Neural progenitor cell (in vitro differentiated cells): Measurements from ENCODE around the gene TGFB1I1. TPM values are rescaled to one million over a fixed set of nuclear protein-coding genes. Genes with fewer than 3 reads are reported as not detected.

Experiments
- DNase-seq: peaks from one replicate; pipeline ENCODE4 v3.0.0-alpha.2; 2016; ENCODE audit warnings: low spot score
- H2AFZ ChIP-seq: fragments of 200-600 bp; sonication (generic); replicated peaks from 2 replicates; pipeline ENCODE4 v1.6.1; 2016; ENCODE audit warnings: antibody characterized with exemption
- H3F3A ChIP-seq: fragments of 200-600 bp; sonication (generic); 2 replicates; pipeline ENCODE4 v1.6.1; 2016; ENCODE audit warnings: antibody characterized with exemption, low read depth
- H3K27ac ChIP-seq: fragments of 200-600 bp; sonication (generic); 2 replicates; pipeline ENCODE4 v1.5.1; 2016; ENCODE audit warnings: mild to moderate bottlenecking
- H3K27me3 ChIP-seq: fragments of 200-600 bp; sonication (generic); 2 replicates; pipeline ENCODE4 v1.6.1; 2016; ENCODE audit warnings: mild to moderate bottlenecking, moderate library complexity
- H3K36me3 ChIP-seq: fragments of 200-600 bp; sonication (generic); 2 replicates; pipeline ENCODE4 v1.5.1; 2016
- H3K4me1 ChIP-seq: fragments of 200-600 bp; sonication (generic); 2 replicates; pipeline ENCODE4 v1.6.1; 2016; ENCODE audit warnings: mixed run types
- H3K4me2 ChIP-seq: fragments of 200-600 bp; sonication (generic); 2 replicates; pipeline ENCODE4 v1.6.1; 2016
- H3K4me3 ChIP-seq: fragments of 200-600 bp; sonication (generic); 2 replicates; pipeline ENCODE4 v1.5.1; 2016
- H3K79me2 ChIP-seq: fragments of 200-600 bp; sonication (generic); 2 replicates; pipeline ENCODE4 v1.6.1; 2016; ENCODE audit warnings: low read depth
- H3K9ac ChIP-seq: fragments of 200-600 bp; sonication (generic); 2 replicates; pipeline ENCODE4 v1.6.1; 2016
- H3K9me3 ChIP-seq: fragments of 200-600 bp; sonication (generic); 2 replicates; pipeline ENCODE4 v1.5.1; 2016; ENCODE audit warnings: low read depth
- H4K20me1 ChIP-seq: fragments of 200-600 bp; sonication (generic); 2 replicates; pipeline ENCODE4 v1.6.1; 2016; ENCODE audit warnings: low read depth
- H3K27ac Mint-ChIP-seq: 3 replicates; pipeline ENCODE4 v1.8.0; 2021; ENCODE audit warnings: mixed read lengths
- H3K27me3 Mint-ChIP-seq: 2 replicates; pipeline ENCODE4 v1.8.0; 2022; ENCODE audit warnings: low read depth, mild to moderate bottlenecking, inconsistent platforms, moderate library complexity, mixed read lengths; ENCODE audit not compliant: insufficient read depth
- H3K36me3 Mint-ChIP-seq: 3 replicates; pipeline ENCODE4 v1.8.0; 2021; ENCODE audit warnings: mixed read lengths
- H3K4me1 Mint-ChIP-seq: 3 replicates; pipeline ENCODE4 v1.8.0; 2021; ENCODE audit warnings: mixed read lengths
- H3K4me3 Mint-ChIP-seq: 3 replicates; pipeline ENCODE4 v1.8.0; 2021; ENCODE audit warnings: mild to moderate bottlenecking, moderate library complexity, mixed read lengths
- H3K9me3 Mint-ChIP-seq: 3 replicates; pipeline ENCODE4 v1.8.0; 2020; ENCODE audit warnings: mixed read lengths
- EZH2 ChIP-seq: fragments of 200-600 bp; sonication (generic); IDR thresholded peaks from 2 replicates; pipeline ENCODE4 v1.6.1; 2017; ENCODE audit warnings: antibody characterized with exemption, mild to moderate bottlenecking, moderate library complexity
- EZH2phosphoT487 ChIP-seq: fragments of 200-600 bp; sonication (generic); IDR thresholded peaks from 2 replicates; pipeline ENCODE4 v1.6.1; 2017; ENCODE audit warnings: antibody characterized with exemption
- total RNA-seq: library from RNA; depleted of rRNA; stranded (reverse); fragments of >200 nt; gene quantifications from 2 replicates; pipeline ENCODE4 v1.2.3, GENCODE V29; 2015; ENCODE audit warnings: low replicate concordance
- TF ChIP-seq, protein P1 (sequence below): fragments of 200-600 bp; sonication (generic); IDR thresholded peaks from 2 replicates; pipeline ENCODE4 v1.5.1; 2017; ENCODE audit warnings: antibody characterized with exemption, mild to moderate bottlenecking

Gene TGFB1I1
- total RNA-seq, 1 donor from 2014 or later, result not detected

DNA sequence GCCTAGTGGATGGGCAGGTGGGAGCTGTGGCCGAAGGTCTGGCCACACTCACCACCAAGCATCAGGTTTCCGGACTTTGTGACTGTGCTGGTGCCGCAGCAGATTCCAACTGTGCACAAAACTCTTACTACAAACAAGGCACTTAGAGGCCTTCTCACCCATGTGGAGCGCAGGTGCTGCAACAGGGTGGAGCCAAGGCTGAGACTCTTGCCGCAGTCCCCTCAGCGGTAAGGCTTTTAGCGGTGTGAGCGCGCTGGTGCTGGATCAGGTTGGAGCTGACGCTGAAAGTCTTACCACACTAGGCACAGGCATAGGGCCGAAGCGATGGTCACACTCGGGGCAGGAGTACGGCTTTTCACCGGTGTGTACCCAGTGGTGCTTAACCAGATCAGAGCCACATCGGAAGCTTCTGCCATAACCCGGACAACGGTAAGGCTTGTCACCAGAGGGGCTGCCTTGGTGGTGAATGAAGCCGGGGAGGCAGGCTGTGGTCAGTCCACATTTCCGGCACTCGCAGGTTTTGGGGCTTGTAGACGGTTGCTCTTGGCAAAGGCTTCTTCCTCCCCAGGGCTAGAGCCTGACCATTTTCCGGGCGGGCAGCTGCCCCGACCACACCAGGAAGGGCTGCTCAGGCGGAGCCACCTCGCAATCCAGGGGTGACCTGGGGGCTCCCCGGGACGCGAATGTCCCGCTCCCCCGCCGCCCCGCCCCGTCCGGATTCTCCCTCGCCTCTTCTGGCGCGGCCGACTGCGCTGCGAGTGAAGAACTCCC lies 13.7 kb upstream of the TGFB1I1 start:
- no peaks in the 10 kb centered on the region for H3K9me3 Mint-ChIP-seq
- peak overlapping the region; percentile 70 for H3K4me3 ChIP-seq
- peak overlapping the region; percentile 34 for H3K27ac Mint-ChIP-seq
- peak; percentile 69 for DNase-seq
- H3F3A ChIP-seq, result peaks cover 39% of the 10 kb centered on the region
- peak overlapping the region; percentile 88 for H2AFZ ChIP-seq
- H3K4me2 ChIP-seq, result peak overlapping the region; percentile 98
- H3K36me3 Mint-ChIP-seq, result no peaks in the 10 kb centered on the region
- H3K4me1 Mint-ChIP-seq, result peaks cover 36% of the 10 kb centered on the region
- H3K27me3 ChIP-seq, result no peaks in the 10 kb centered on the region
- H3K4me3 Mint-ChIP-seq, result peak overlapping the region; percentile 93
- peaks cover 17% of the 10 kb centered on the region for H3K4me1 ChIP-seq
- H3K9ac ChIP-seq, result peak overlapping the region; percentile 48
- peaks cover 53% of the 10 kb centered on the region for H4K20me1 ChIP-seq
- H3K79me2 ChIP-seq, result peaks cover 34% of the 10 kb centered on the region
- H3K36me3 ChIP-seq, result no peaks in the 10 kb centered on the region
- TF ChIP-seq EZH2 (no peak), EZH2phosphoT487 (no peak)
- TF ChIP-seq, protein P1, sequence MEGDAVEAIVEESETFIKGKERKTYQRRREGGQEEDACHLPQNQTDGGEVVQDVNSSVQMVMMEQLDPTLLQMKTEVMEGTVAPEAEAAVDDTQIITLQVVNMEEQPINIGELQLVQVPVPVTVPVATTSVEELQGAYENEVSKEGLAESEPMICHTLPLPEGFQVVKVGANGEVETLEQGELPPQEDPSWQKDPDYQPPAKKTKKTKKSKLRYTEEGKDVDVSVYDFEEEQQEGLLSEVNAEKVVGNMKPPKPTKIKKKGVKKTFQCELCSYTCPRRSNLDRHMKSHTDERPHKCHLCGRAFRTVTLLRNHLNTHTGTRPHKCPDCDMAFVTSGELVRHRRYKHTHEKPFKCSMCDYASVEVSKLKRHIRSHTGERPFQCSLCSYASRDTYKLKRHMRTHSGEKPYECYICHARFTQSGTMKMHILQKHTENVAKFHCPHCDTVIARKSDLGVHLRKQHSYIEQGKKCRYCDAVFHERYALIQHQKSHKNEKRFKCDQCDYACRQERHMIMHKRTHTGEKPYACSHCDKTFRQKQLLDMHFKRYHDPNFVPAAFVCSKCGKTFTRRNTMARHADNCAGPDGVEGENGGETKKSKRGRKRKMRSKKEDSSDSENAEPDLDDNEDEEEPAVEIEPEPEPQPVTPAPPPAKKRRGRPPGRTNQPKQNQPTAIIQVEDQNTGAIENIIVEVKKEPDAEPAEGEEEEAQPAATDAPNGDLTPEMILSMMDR, result no peak
- peak overlapping the region; percentile 97 for H3K27ac ChIP-seq
- H3K27me3 Mint-ChIP-seq, result no peaks in the 10 kb centered on the region
- no peaks in the 10 kb centered on the region for H3K9me3 ChIP-seq

DNA sequence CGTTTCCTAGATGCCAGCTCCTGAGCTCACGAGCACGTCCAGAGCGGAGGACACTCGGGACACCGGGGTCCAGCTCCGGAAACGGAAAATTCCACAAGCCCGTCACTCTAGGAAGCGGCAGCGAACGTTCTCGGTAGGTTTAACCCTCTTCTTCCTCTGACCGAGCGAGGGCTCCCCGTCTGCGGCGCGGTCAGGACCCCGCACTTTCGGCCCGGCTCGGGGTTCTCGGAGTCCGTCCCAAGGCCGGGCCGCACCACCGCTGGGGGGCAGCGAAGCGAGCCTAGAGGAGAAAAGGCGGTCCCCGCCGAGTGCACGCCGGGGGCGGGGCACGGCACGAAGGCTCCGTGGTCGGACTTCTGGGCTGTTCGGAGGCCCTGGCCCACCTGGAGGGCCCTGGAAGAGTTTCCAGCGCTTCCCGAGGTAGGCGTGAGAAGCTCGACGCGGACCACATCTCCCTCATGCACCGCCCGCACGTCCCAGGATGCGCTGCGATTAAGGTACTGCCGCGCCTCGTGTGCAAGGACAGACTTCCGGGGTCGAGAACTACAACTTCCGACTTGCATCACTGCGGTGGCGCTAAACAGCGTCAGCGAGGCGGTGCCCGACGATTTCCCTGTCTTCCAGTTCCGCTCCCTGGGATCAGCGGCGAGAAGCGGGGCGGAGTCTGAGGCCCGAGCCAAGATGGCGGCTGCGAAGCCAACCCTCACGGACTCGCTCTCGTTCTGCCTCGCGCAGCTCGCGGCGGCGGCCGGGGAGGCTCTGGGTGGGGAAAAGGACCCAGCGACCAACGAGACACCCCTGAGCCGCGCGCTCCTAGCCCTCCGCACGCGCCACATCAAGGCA lies 12.9 kb upstream of the TGFB1I1 start, which contains the start of gene ARMC5:
TSS of gene ARMC5 (plus strand) at position 658 of the 843 bp plus-strand sequence. CDS start at position 682, 24 bp downstream.
- peak; percentile 99 for DNase-seq
- Mint-ChIP-seq H3K9me3 (no peaks in the 10 kb centered on the region), H3K36me3 (no peaks in the 10 kb centered on the region), H3K27ac (peak within 1 kb of the TSS; percentile 93), H3K27me3 (no peaks in the 10 kb centered on the region), H3K4me1 (peaks cover 28% of the 10 kb centered on the region), H3K4me3 (peak within 1 kb of the TSS; percentile 93)
- H3F3A ChIP-seq, result peaks cover 31% of the 10 kb centered on the region
- H3K79me2 ChIP-seq, result peaks cover 34% of the 10 kb centered on the region
- H2AFZ ChIP-seq, result peak within 1 kb of the TSS; percentile 88
- H3K4me3 ChIP-seq, result peak within 1 kb of the TSS; percentile 70
- H3K9ac ChIP-seq, result peak within 1 kb of the TSS; percentile 96
- no peaks in the 10 kb centered on the region for H3K27me3 ChIP-seq
- peaks cover 45% of the 10 kb centered on the region for H4K20me1 ChIP-seq
- H3K9me3 ChIP-seq, result no peaks in the 10 kb centered on the region
- no peaks in the 10 kb centered on the region for H3K36me3 ChIP-seq
- peaks cover 9% of the 10 kb centered on the region for H3K4me1 ChIP-seq
- no peak for TF ChIP-seq EZH2phosphoT487
- TF ChIP-seq, protein P1, result peak; percentile 61
- TF ChIP-seq EZH2, result peak; percentile 35
- H3K4me2 ChIP-seq, result peak within 1 kb of the TSS; percentile 98
- peak within 1 kb of the TSS; percentile 97 for H3K27ac ChIP-seq

DNA sequence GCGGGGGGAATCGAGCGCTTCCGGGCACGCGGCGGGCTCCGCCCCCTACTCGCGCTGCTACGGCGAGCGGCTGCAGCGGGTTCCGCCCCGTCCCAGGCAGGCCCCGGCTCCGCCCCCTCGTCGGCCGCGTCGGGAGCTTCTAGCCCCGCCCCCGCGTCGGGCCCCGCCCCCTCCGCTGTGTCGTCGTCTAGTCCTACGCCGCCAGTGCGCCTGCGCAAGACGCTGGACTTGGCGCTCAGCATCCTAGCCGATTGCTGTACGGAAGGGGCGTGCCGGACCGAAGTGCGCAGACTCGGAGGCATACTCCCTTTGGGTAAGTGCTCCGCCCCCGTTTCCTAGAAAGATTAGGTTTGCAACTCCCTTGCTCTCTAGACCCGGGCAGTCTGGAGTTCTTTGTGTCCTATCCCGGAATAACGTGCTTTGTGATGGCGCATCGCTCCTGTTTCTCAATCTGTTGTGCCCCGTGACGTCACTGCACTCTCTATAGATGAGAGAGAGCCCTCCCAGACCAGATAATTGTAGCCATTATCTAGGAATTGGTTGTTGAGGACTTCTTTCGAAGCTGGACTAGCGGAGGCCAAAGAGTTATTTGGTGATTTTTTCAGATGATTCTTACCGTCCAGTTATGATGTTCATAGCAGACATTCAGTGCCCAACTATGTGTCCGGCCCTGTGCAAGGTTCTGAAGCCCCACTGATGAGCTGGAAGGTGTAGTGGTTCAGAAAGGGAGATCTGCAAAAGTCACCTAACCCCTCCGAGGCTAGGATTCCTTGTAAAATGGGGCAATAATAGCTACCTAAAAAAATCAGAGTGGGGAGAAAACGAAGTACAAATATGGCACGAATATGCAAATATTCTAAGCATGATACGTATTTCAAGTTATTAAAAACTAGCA lies 12.0 kb upstream of the TGFB1I1 start:
- Histone ChIP-seq H4K20me1 (peaks cover 39% of the 10 kb centered on the region), H3K79me2 (peaks cover 33% of the 10 kb centered on the region), H3K27ac (peak overlapping the region; percentile 97), H3K4me3 (peak overlapping the region; percentile 70), H3K4me1 (peaks cover 5% of the 10 kb centered on the region), H3K36me3 (no peaks in the 10 kb centered on the region), H3K4me2 (peak overlapping the region; percentile 98), H3K27me3 (no peaks in the 10 kb centered on the region), H3K9ac (peak overlapping the region; percentile 96), H2AFZ (peak overlapping the region; percentile 88), H3K9me3 (no peaks in the 10 kb centered on the region), H3F3A (peaks cover 26% of the 10 kb centered on the region)
- Mint-ChIP-seq H3K27ac (peak overlapping the region; percentile 93), H3K36me3 (no peaks in the 10 kb centered on the region), H3K27me3 (no peaks in the 10 kb centered on the region), H3K4me1 (peaks cover 23% of the 10 kb centered on the region), H3K4me3 (peak overlapping the region; percentile 93), H3K9me3 (no peaks in the 10 kb centered on the region)
- peak; percentile 100 for DNase-seq
- no peak for TF ChIP-seq EZH2
- no peak for TF ChIP-seq EZH2phosphoT487
- TF ChIP-seq, protein P1, result no peak
